H1 (cell line): ENCODE results near the gene PIEZO1. TPM values are rescaled to one million over a fixed set of nuclear protein-coding genes. Genes with fewer than 3 reads are reported as not detected.

Experiments used
- CHD2 ChIP-seq: IDR thresholded peaks from 2 replicates; pipeline ENCODE4 v1.6.1; 2012; ENCODE audit warnings: low read length, improper control_type of control experiment
- JUND ChIP-seq: IDR thresholded peaks from 2 replicates; pipeline ENCODE4 v1.6.1; 2011; ENCODE audit warnings: mild to moderate bottlenecking, improper control_type of control experiment, low read length
- KDM4A ChIP-seq: IDR thresholded peaks from one replicate; pipeline ENCODE4 v1.7.1; 2012; ENCODE audit warnings: low read depth, mild to moderate bottlenecking, moderate library complexity, low read length, inconsistent platforms; ENCODE audit not compliant: severe bottlenecking
- NRF1 ChIP-seq: IDR thresholded peaks from 2 replicates; pipeline ENCODE4 v1.6.1; 2011; ENCODE audit warnings: mild to moderate bottlenecking, low read depth, low read length, improper control_type of control experiment
- PHF8 ChIP-seq: fragments of 200-600 bp; sonication (generic); conservative IDR thresholded peaks from 2 replicates; pipeline ENCODE4 v1.7.1; 2012; ENCODE audit warnings: low read depth, mild to moderate bottlenecking, inconsistent platforms, low read length, moderate library complexity
- POU5F1 ChIP-seq: IDR thresholded peaks from 2 replicates; pipeline ENCODE4 v1.6.1; 2011; ENCODE audit warnings: low read depth, mild to moderate bottlenecking, low read length, moderate library complexity
- RAD21 ChIP-seq, 2 experiments: IDR thresholded peaks in 1 of 2; conservative IDR thresholded peaks in 1 of 2; 2 replicates each; pipeline ENCODE4 v1.6.1; 2011; ENCODE audit warnings: low read depth in 2 of 2, low read length in 2 of 2, improper control_type of control experiment in 1 of 2, inconsistent platforms in 1 of 2, mild to moderate bottlenecking in 1 of 2, moderate library complexity in 1 of 2
- SAP30 ChIP-seq: fragments of 300-600 bp; sonication (generic); IDR thresholded peaks from 2 replicates; pipeline ENCODE4 v1.7.1; 2012; ENCODE audit warnings: low read length, moderate library complexity, mild to moderate bottlenecking, inconsistent platforms; ENCODE audit not compliant: insufficient read depth, insufficient replicate concordance
- SIRT6 ChIP-seq: IDR thresholded peaks from one replicate; pipeline ENCODE4 v1.7.1; 2012; ENCODE audit warnings: low read length, inconsistent platforms
- SP1 ChIP-seq: IDR thresholded peaks from 2 replicates; pipeline ENCODE4 v1.6.1; 2011; ENCODE audit warnings: low read depth, low read length
- SP2 ChIP-seq: IDR thresholded peaks from 2 replicates; pipeline ENCODE4 v1.6.1; 2012; ENCODE audit warnings: mild to moderate bottlenecking, low read length, inconsistent platforms
- TEAD4 ChIP-seq: IDR thresholded peaks from 2 replicates; pipeline ENCODE4 v1.6.1; 2012; ENCODE audit warnings: low read depth, low read length, inconsistent platforms, mixed read lengths
- YY1 ChIP-seq: IDR thresholded peaks from 2 replicates; pipeline ENCODE4 v1.6.1; 2011; ENCODE audit warnings: low read depth, mild to moderate bottlenecking, low read length
- polyA plus RNA-seq, 7 experiments: library from polyadenylated mRNA; depleted of rRNA in 3 of 7; stranded (reverse) in 5 of 7; unstranded in 2 of 7; fragments of >200 nt in 5 of 7; fragments of 200-250 nt in 2 of 7; gene quantifications; 1 replicate in 5 of 7; 2 replicates in 1 of 7; 4 replicates in 1 of 7; pipeline versions ENCODE4 v1.2.1 to v1.2.3, GENCODE V29; 2011 to 2013; ENCODE audit warnings: missing spikeins in 2 of 7, mixed read lengths in 2 of 7
- total RNA-seq: library from RNA; stranded (reverse); fragmentation: NEBNext Ultra II Directional; extraction: Animal tissue kit (Norgen Biotek cat#: 25700); gene quantifications from 2 replicates; pipeline ENCODE4 v1.2.1, GENCODE V29; 2021

The PIEZO1 gene
- total and polyA plus RNA-seq, 2 of the 8 experiments (the other 6 are each of a cell fraction or from before 2014, with no cell fraction given), result 42.3 to 67.5 TPM

- TF ChIP-seq POU5F1, result no peak
- no peak for TF ChIP-seq KDM4A
- no peak for TF ChIP-seq SIRT6
- TF ChIP-seq SAP30, result no peak
- TF ChIP-seq CHD2, result no peak
- no peak for TF ChIP-seq PHF8
- no peak for TF ChIP-seq RAD21 (IDR thresholded peaks at IDR 0.05 in 1 of 2, conservative IDR thresholded peaks at IDR 0.05 in 1 of 2; ENCODE audit: low read depth in 2 of 2, low read length in 2 of 2)
- no peak for TF ChIP-seq YY1
- no peak for TF ChIP-seq JUND
- TF ChIP-seq TEAD4, result no peak
- no peak for TF ChIP-seq SP2
- TF ChIP-seq NRF1, result no peak
- no peak for TF ChIP-seq SP1
These were observed 3.6 kb downstream of the PIEZO1 start (continued) for GRCh38 chr16:88781140-88782077.
